Measurements from ENCODE around the gene SHROOM1.

The SHROOM1 gene

DNA sequence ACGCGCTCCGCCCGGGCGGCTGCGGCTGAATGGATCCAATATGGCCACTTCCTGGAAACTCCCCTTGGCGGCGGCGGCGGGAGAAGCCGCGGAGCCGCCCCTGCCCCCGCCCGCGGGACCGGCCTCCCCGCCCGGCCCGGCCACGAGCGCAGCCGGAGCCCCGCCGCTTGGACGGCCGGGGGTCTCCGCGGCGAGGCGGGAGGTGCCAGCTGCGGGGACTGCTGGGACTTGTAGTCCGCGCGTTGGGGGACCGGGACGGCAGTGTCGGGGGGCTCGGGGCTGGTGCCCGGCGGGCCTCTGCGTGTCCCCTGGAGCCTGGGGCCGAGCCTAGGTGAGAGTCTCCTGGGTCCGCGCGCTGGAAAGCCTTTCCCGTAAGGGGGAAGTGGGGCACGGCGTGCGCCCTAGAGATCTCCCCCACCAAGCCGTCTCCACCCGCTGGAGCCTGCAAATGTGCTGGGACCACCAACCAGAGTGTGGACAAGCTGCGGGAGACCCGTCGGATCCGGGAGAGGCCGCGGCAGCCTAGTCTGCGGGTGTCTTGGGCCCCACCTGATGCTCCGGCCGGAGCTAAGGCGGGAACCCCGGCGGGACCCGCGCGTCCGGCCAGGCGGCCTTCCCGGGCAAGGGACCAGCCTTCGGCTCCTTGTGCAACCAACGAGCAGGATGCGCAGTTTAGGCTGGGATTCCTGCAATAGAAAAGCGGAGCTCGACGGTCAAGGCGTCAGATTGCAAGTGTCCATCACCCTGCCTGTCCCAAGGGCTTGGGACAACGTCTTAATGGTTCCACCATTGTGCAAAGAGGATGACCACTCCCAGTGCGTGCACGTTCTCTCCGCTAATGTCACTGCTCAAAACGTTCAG, 53.0 kb downstream of the SHROOM1 start, which contains the start of gene SEPTIN8:
SEPTIN8 (minus strand) TSS at position 31 of the 861 bp plus-strand sequence. CDS start 102 bp downstream, outside the sequence.
- peak; percentile 35 for DNase-seq (ENCODE audit: low read depth)

DNA sequence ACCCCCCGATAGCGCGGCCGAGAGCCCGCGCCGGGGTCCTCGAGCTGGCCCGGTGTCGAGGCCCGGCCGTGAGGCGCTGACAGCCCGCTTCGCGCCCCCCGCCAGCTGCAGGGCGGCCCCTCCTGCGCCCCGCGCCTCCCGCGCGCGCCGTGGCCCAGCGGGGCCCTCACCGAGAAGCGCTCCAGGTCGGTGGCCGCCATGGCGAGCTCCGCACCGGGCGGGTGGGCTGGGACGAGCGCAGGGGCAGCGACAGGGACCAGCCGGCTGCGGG, 53.6 kb downstream of the SHROOM1 start:
- DNase-seq (ENCODE audit: low read depth): no peak

DNA sequence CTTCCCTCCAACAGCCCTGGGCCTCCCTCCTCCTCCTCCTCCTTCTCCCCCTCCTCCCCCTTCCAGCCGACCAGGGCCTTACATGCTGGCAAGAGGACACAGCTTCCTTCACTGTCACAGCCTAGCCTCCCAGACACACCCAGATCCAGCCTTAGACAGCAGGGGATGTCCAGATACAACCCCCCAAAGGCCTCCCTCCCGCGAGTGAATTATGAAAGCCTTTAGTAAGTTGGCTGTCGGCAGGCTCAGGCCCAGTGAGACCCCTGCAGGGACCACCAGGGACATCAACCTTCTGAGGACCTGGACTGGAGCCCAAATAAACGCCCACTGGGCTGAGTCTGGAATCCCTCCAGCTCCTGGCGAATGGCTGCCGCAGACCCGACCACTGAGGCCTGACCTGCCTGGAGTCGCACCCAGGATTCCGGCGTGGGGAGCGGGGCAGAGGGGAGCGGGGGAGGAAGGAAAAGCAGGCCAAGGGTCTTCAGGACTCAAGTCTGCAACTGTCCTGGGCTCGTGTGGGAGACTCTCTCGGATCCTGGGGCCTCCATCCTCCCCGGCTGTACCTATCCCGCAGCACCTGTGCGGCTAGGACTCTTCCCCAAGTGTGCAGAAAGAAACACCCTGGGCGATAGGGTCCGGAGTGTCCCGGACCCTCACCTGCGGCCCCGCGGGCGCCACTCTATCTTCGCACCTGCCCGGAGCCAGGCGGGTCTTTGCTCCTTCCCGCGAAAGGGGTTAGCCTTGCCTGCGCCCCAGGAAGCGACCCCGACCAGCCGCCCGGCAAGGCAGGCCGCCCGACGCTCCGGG, 54.1 kb downstream of the SHROOM1 start:
- DNase-seq (ENCODE audit: low read depth): peak; percentile 21

DNA sequence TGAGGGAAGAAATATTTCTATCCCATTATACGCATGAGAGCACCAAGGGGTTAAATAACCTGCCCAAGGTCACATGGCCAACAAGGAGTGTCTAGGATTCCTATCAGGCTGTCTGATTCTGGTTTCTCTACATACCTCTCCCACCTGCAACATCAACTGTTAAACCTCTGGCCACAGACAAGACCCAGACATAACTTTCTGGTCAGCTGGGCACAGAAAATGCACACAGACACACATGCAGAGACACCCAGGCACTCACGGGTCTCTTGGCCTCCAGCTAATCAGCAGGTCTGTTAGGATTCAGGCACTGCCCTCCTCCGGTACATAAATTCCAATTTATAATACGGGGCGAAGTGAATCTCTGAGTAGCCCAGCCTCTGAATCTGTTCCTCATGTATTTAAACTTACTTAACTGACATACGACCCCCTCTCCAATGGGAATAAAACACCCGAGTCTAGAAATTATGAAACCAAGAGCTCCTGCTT, 54.9 kb downstream of the SHROOM1 start:
- DNase-seq (ENCODE audit: low read depth): peak; percentile 16

DNA sequence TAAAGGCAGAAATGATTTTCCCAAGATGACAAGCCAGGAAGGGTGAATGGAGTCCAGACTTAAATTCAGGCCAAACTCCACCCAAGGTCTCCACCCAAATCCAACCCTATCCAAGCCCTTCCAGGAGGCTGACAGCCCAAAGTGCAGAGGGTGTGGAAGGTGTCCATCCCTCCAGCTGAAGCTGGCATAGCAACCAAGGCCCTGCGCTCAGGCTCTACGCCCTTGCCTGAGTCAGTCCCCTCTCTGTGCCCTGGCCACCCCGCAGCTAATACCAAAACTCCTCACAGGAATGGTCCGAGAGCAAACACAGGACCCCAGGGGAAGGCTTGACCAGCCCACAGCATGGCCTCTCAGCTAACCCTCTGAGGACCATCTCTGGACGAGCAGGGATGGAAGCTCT, 55.6 kb downstream of the SHROOM1 start:
- no peak for DNase-seq (ENCODE audit: low read depth)

DNA sequence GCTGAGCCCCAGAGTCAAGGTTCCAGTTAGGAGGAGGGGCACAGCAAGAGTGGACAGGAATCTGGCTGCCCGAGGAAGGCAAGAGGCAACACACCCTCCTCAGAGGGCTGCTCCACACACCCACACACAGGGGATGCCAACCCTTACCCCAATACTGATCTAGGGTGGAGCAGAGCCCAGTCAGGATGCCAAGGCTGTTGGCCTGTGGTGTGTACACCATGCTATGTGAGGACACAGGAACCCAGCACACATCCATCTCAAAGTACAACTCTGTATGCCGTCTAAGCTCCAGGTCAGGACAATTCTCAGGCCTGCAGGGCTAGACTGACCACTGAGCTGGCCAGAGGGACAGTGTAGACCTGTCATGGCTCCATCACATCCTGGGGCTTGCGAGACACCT, 56.0 kb downstream of the SHROOM1 start:
- no peak for DNase-seq (ENCODE audit: low read depth)

DNA sequence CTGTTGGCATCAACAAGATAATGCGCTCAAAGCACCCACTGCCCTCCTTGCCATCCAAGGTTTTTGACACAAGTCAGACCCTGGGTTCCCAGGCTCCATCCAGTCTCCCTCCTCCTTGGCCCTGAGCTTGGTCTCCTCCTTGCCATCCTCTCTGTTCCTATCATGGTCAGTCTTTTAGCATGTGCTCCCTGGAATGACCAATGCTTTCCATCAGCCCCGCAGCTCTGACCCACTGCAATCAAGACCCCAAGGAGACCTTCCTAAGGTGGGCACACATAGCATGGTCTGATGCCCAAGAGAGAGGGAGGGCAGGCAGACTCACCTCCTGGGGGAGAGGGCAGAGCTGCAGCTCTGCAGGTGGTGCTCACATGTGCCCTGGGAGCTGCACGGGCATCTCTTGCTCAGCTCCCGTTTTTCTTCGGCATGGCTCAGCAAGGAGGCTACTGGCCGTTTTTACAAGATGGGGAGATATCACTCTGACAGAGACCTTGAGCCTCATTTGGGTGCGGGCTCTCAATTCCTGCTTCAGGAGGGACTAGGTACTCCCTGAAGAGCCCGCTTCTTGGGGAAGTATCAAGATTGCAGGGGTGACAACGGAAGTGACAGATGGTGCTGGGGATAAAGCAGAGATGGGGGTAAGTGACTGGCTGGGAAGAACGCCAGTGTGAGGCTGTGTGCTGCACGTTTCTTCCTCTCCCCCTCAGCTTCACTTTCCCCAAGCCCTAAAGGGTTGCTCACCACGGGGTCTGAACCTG, 56.7 kb downstream of the SHROOM1 start:
- no peak for DNase-seq (ENCODE audit: low read depth)

DNA sequence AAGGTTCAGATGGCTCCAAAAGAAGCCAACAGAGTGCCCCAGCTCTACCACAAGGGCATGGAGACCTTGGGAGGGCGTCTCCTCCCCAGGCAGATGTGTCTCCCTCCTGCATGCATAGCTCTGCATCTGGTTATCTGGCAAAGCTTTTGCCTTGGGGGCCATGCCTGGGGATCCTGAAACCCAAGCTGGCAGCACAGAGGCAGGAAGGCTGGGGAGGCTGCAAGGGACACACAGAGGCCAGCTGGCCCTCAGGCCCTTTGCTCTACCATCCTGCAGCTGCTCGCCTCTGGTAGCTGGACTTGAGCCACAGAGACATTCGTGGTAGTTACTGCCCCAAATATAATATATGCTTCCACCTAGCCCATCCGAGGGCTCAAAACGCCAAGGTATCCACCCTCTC, 57.3 kb downstream of the SHROOM1 start:
- DNase-seq (ENCODE audit: low read depth): no peak

DNA sequence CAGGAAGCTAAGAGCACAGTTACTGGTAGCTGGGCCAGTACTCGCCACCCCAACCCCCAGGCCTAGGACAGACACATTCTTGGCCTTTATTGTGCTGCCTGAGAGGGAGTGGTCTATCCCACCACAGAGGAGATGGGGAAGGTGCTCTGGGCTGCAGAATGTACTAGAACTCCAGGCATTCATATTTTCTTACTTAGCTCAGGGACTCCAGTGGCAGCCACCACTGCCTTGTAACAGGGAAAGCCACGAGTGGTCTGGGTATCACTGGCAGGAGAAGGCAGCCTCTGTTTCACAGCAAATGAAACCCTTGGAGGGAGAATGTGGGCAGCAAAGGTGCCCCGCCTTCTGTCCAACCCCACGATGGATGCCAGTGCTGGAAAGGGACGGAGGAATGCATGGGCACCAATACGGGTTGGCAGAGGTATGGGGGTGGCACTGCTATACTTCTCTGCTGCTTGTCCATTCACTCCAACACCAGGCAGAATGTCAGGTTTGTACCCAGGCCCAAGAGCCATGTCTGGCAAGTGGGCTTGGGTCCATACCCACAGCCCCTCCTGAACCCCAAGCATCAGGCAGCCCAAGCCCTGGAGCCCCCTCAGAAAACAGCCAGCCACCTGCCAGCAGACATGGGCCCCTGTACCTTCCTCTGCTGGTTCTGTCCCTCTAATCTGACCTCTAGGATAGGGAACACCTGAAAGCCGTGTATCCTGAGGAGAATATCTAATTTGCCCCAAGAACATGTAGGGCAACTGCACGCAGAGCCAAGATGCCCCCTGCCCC, 58.0 kb downstream of the SHROOM1 start:
- no peak for DNase-seq (ENCODE audit: low read depth)

Data from iris pigment epithelial cell (primary cell).